Tongue (tissue), 2 donors: ENCODE results near the gene XPOT. TPM values are rescaled to one million over a fixed set of nuclear protein-coding genes. Genes with fewer than 3 reads are reported as not detected.

ENCODE experiments used
- DNase-seq: peaks from one replicate; pipeline ENCODE4 v3.0.0-alpha.2; 2015
- total RNA-seq: library from RNA; depleted of rRNA; stranded (reverse); fragments of >200 nt; gene quantifications from one replicate; pipeline ENCODE4 v1.2.3, GENCODE V29; 2014

Gene XPOT
- total RNA-seq, 1 donor from 2014 or later, result 37.0 TPM

DNA sequence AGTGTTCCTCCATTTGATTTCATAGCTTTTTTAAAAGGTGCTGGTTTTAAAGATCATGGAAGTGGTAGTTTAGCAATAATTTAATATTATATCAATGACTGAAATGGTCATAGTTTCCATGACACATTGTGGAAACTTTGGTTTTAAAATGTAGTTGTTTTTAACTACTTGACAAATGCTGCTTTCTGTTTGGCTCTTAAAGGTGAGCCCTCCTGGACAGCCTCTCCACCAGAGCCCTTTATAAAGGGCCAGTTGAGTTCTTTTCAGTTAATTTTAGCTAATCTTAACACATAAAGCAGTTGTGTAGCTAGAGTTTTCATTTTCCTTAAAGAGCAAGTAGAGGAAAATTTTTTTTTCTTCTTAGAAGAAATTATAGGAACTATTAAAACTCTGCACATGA is 14.0 kb downstream of the XPOT start:
- DNase-seq, result no peak

DNA sequence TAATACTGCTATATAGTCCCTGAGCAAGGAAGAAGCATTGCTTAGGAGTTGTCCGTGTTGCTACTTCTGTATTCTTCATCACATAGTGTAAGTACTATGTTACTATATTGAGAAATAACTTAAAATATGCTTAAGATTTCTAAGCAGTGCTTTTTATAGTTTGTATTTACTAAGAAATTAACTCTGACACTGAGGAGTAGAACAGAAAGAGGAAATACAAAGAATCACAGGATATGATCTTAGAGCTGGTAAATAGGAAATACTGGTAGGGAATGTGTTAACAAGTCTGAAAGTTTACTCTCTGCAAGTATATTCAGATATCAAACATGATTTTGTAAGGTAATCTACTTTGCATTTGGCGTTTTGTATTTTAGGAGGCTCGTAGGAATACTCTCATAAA is 15.5 kb downstream of the XPOT start:
- DNase-seq, result no peak

DNA sequence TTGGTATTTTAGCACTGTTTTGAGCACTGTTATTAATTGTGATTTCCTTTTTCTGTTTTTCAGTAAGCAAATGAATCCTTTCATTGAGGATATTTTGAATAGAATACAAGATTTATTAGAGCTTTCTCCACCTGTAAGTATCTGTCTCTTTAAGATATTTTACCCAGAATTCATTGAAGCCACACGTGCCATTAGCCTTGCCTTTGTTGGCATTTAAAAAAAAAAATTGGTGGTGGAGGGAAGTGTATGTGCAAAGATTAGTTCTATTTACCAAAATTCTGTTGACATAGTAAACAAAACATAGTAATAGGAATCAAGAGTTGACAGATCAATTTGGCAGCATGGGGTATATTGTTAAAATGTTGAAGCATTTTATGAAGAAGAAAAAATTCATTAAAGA is 23.8 kb downstream of the XPOT start:
- DNase-seq, result no peak

DNA sequence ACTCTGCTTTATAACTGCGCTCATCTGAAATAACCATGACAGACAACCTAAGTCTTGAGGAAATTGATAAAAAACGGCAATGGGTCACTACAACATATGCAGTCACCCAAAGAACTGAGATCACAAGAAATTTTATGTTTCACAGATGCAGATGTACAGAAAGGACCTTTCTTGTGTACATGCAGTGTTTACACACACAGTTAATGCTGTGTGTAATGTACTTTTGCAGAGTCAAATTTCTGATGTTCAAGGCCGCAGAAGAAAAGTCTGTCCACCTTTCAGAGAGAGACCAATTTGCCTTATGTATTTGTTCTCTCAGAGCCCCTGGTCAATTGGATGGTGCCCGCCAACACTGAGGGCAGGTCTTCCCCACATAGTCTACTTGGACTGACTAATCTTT is 24.8 kb downstream of the XPOT start:
- no peak for DNase-seq

DNA sequence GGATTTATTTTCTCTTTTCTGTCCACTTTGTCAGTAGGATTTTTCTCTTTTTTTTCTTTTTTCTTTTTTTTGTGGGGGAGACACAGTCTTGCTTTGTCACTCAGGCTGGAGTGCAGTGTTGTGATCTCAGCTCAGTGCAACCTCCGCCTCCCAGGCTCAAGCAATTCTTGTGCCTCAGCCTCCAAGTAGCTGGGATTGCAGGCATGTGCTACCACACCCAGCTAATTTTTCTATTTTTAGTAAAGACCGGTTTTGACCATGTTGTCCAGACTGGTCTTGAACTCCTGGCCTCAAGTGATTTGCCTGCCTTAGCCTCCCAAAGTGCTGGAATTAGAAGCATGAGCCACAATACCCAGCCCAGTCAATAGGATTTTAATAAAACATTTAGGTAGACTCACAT is 26.7 kb downstream of the XPOT start:
- no peak for DNase-seq

DNA sequence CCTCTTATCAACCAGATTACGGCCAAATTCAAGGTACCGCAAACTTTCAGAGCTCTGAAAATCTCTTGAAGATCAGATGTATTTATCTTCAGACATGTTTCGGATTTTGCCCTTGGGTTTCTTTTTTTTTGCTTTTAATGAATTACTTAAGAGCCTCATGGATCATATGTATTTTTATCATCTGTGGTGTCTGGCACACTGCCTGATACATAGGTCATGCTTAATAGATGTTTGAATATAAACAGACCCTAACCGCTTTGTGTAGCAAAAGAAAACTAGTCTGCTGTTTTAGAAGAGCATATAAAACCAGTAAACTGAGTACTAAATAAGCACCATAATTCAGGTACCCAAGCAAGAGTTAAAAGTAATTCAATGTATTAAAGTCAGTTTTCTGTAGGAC is 27.6 kb downstream of the XPOT start:
- no peak for DNase-seq

DNA sequence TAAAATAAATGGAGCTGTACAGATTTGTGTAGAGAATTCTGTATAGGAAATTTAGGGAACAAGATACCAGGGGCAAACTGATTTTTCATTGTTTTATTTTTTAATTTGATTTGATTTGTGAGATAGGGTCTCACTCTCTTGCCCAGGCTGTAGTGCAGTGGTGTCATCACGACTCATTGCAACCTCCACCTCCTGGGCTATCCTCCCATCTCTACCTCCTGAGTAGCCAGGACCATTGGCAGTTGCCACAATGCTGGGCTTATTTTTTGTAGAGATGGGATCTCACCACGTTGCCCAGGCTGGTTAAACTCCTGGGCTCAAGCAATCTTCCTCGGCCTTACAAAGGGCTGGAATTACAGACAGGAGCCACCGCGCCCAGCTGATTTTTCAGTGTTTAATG is 29.7 kb downstream of the XPOT start:
- DNase-seq, result no peak

DNA sequence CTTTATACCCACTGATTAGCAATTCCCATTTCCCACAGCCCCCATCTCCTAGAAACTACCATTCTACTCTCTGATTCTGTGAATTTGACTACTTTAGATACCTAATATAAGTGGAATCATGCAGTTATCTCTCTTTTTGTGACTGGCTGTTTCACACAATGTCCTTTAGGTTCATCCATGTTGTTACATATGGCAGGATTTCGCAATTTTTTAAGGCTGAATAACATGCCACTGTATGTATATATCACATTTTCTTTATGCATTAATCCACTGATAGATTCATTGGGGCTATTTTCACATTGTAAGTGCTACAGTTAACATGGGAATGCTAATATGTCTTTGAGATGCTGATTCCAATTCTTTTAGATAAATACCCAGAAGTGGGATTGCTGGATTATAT is 35.9 kb downstream of the XPOT start:
- DNase-seq, result no peak

DNA sequence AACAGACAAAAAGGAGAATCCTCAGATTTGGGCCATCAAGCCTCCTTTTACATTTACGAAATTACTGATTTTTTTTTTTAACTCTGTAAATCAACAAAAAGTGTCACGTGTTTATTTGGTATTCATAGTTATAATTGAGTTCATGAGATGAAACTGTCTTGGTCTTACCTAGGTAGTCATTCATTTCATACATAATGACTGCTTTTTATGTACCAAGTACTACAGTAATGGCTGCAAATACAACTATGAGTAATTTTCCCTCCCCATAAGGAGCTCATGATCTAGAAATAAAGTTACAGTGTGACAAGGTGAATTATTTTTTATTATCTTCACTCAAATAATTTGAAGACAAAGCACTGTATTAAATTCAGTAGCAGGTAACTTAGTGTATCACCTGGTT is 41.3 kb downstream of the XPOT start:
- DNase-seq, result no peak

DNA sequence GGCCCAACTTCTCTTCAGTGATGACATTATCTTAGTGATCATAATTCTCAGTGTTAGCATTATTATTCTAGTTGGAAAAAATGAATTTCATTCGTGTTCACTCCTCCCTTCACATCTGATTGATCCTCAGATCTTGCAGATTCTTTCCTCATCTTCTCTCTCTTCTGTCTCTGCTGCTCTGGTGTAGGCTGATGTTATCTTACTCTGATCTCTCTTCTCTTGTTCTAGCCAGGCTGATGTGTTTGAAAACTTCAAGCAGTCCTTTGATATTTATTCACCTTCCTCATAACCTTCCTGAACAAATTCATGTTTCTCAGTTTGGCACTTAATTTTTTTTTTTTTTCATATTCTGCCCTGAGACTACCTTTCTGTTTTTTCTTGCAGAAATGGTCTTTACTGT is 42.1 kb downstream of the XPOT start:
- no peak for DNase-seq

DNA sequence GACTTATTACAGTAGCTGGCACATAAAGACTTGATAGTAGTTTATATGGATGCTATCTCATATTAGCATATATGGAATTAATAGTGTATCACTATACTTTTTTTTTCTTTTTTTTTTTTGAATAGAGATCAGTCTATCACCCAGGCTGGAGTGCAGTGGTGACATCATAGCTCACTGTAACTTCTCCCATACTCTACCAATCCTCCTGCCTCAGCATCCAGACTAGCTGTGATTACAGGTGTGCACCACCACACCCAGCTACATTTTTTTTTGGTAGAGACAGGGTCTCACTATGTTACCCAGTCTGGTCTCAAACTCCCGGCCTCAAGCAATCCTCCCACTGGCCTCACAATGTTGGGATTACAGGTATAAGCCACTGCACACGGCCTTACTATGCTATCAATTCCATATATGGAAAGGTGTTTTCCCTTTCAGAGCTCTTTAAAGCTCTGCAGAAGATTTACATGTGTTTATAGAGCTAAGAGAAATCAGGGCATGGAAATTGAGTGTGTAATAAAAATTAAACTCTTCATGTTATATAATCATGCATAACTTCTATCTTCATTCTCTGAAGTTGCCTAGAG is 46.0 kb downstream of the XPOT start:
- DNase-seq, result no peak

DNA sequence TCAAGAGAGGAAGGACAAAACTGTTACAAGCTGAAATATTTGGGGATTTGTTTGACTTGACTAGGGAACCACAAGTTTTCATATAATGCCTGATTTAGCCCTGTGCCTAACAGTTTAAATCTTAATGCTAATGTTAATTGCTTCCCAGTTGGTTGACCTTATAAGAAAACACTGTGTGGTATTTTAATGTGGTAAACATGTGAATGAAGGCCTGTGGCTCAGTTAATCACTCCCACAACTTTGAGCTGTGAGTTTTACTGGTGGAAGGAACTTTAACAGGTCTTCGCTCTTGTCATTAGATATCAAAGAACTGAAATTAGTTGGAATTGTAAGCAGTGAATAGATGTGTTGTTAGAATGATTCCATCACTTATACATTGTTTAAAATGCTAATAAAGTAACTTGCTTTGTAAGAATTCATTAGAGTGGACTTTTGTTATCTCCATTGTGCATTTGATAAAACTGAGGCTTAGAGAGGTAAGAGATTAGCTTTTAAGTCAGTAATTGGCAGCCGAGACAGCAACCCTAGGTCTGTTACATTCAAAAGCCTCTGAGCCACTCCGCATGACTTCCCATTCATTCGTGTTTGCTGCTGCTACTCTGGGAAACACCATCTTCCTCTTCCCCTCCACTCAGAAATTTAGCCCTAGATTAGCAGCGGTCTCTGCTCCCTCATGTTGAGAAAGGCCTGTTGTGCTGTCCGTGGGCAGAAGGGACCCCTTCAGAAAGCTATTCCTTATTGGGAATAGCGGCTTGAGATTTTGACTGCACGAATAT is 46.7 kb downstream of the XPOT start:
- DNase-seq, result peak; percentile 20

DNA sequence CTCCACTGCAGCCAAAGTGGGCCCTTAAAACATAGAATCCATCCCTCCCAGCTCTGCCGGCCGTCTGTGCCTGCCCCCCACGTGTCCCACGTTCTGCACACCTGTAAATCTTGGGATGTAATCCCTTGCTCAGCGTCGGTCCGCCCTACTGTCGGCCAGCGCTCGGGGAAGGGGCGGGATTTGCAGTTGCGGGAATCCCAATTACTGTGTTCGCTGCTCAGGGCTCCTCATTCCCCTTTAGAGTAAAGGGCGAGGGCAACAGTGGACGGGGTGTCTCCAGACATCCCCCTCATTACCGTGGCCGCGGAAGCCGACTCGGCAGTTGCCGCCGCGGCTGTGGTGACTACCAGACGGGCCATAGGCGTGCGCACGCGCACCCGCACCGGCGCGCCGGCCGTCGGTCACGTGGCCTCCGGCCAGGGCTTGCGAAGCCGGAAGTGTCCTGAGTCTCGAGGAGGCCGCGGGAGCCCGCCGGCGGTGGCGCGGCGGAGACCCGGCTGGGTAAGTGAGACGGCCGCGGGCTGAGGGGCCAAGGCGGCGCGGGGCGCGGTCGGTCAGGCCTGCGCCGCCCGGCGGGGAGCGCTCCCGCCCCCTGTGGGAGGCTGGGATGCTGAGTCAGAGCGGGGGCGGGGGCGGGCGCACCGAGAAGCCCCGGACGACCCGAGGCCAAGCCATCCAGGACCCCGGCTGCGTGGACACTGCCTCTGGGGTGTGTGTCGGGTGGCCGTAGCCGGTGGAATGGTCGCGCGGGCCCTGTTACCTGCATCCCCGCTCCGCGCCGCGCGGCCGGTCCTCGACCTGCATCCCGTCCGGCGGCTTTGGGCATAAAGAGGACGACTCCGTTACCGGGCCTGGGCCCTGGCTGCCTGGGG is 47.7 kb downstream of the XPOT start, which contains the start of gene TBK1:
Gene TBK1, plus strand, starts transcription at position 434 of the 872 bp plus-strand sequence. CDS start 3,751 bp downstream, outside the sequence.
- DNase-seq, result peak; percentile 90

DNA sequence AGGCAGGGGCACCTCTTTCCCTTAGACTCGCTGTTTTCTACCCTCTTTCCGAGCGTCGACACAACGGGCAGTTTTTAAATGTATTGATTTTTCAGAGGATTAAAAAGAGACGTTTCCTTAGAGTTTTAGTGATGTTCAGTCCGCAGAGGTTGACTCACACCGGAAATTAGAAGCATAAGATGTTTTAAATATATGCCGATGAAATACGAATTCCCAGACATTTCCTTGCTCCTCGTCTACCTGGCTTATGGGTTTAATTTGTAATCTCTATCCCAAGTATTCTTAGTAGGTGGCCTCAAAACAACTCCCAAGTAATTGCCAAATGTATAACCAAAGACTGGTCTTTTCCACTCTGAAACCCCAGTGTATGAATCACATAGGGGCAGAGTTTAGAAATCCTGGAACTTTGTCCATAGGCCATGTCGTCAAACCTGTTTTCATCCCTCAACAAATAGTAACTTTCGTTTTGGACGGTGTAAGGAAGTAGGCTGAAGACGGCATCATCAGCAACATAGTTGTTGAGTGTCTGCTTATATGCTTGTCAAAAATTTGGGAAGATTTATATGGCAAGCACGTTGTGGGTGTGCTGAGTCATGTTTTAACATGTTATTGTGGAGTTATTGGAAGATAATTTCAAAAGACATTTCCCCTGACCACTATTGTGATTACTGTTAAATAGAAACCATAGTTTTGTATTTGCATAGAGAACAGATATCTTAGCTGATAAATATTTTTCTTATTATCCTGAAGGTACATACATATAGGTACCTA is 48.6 kb downstream of the XPOT start:
- DNase-seq, result peak; percentile 47

DNA sequence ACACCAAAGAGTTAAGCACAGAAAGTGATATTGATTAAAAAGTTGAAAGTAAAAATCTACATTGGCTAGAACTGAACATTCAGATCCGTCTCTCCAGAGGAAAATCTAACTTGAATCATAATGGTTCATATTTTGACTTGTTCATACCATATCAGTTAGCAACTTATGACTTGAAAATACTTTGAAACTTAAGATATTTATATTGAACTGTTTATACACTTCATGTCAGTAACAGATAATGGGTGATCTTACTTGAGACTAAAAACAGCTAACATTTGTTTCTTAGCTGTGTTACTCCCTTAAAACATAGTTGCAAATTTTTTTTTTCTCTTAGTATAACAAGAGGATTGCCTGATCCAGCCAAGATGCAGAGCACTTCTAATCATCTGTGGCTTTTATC is 51.3 kb downstream of the XPOT start:
- DNase-seq, result no peak

DNA sequence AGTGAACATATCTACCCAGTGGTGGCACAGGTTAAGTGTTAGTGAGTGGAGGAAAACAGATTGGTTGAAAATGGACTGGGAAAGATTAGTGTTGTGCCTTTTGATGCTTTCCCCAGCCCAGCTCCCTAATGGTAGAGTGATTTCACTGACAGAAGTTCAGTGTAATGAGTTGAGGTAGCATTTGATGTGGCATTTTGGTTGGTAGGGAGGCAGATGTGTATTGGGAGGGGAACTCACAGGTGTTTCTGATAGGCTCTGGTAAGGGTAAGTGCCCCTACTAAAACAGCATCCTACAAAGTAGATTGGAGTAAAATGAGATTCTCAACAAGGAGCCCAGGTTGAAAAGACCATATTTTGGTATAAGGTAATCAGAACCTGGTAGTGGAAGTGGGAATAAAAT is 51.9 kb downstream of the XPOT start:
- DNase-seq, result no peak

DNA sequence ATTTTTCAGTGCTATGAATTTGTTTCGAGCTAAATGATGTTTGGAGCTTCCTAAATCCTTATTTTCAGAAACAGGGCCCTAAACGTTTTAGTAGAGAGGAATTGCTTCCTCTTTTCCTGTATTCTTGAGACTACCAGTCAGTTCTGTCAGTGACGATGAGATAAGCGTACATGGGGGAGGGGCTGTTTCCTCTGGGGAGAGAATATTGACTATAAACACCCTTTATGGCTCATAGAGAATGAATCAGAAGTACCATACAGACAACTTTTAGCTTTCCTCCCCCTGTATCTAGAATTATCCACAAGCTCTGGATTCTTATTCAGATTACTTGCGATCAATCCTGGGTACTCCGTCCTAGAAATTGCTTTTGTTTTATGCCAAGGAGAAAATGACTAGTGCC is 52.8 kb downstream of the XPOT start:
- no peak for DNase-seq

DNA sequence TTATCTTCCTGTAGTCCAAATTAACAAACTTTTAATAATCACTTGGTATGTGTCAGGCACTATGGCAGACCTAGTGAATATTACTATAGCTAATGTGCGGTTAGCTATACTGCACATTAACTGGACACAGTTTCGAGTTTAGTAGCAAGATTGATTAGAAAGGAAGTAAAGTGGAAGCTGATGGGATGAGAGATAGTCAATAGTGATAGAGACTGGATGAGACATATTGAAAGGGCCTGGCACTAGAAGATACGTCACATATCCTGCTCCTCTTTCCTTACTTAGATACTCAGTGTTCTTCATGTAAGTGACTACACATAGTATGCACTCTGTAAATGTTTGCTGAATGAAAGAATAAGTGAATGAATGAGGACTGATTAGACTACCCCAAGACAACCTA is 53.3 kb downstream of the XPOT start:
- DNase-seq, result no peak

DNA sequence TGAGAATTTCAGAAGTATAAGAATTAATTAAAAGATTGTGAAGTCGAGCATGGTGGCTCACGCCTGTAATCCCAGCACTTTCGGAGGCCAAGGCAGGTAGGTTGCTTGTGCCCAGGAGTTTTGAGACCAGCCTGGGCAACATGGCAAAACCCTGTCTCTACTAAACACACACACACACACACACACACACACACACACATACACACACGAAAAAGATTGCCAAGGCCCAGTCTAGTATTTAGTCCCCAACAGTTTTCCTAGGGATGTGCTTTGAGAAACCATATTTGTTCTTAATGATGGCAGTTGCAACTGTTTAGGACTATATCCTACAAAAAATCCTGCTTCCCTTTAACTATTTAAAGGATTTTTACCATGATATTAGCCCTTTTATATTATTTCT is 53.7 kb downstream of the XPOT start:
- DNase-seq, result no peak

DNA sequence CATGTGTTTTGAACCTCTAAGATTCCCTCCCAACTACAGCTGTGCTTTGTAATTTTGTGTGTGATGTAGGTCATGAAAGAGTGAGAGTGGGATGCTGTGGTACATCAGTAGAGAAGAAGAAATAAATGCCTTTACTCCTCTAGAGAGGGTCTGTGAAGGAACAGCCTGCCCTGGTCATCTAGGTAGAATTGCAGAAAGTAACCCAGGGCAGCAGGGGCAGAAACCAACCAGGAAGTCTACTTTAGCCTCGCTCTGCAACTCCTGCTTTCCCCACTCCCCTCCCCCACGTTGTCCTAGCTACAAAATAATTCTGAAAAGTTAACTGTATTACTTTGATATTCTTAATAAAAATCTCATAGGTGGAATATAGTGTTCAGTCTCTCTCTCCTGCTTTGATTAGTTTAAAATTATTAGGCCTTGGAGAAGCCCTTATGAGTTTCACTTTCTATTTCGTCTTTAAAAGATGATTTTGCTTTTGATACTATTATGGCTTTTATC is 55.3 kb downstream of the XPOT start:
- no peak for DNase-seq

DNA sequence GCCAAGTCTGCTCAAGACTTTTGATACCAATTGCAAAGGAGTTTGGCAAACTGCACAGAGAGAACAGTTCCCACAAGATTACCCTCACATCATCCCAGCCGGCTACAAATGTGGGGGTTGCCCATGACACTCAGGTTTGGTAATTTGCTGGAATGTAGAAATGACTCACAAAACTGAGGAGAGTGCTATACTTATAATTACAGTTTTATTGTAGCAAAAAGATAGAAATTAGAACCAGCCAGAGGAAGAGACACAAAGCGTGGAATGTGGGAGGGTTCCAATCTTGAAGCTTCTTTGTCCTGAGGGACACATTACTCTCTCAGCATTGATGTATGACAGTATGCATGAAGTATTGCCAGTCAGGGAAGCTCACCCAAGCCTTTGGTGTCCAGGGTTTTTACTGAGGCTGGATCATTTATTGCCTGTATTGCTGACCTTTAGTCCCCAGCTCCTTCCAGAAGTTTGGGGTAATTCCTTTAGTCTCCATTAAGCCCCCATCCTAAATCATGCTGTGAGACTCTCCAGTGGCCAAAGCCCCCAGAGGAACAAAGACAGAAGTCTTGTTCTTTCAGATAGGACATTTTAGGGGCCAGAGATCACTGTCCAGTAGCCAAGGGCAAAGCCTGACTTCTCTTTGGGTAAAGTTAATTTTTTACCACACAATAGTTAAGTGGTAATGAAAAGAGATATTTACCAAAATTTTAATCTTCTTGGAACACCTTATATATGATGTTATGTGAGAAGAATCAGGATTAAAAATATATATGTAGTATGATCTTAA is 57.6 kb downstream of the XPOT start:
- DNase-seq, result no peak
